GM23338 (cell line): ENCODE data around the gene DDX39B. TPM values are rescaled to one million over a fixed set of nuclear protein-coding genes. Genes with fewer than 3 reads are reported as not detected.
A peak's percentile ranks its signal among the peaks of the same experiment; 100 is the strongest.
"Not testable (repeated sequence)": the region's sequence is repeated elsewhere in the genome, so short reads cannot be mapped to it uniquely, and the experiment has no call there.

Experiments
- ATAC-seq: fragments of 200-7000 bp; cut with Tn5 transposase; 3 replicates; pipeline ENCODE4 v1.9.1; 2020
- DNase-seq: peaks from one replicate; pipeline ENCODE4 v3.0.0-alpha.2; 2015; ENCODE audit warnings: low spot score
- H2AFZ ChIP-seq: fragments of 200-600 bp; sonication (generic); 2 replicates; pipeline ENCODE4 v1.8.0; 2016; ENCODE audit warnings: antibody characterized with exemption, mild to moderate bottlenecking, moderate library complexity
- H3F3A ChIP-seq: fragments of 200-600 bp; sonication (generic); replicated peaks from 2 replicates; pipeline ENCODE4 v1.8.0; 2017; ENCODE audit warnings: antibody characterized with exemption, mixed run types, low read depth
- H3K27ac ChIP-seq: fragments of 200-600 bp; sonication (generic); 2 replicates; pipeline ENCODE4 v1.6.1; 2016; ENCODE audit warnings: low read depth
- H3K27me3 ChIP-seq: fragments of 200-600 bp; sonication (generic); 2 replicates; pipeline ENCODE4 v1.8.0; 2016; ENCODE audit warnings: mild to moderate bottlenecking, mixed run types, moderate library complexity; ENCODE audit not compliant: insufficient read depth
- H3K36me3 ChIP-seq: fragments of 200-600 bp; sonication (generic); 2 replicates; pipeline ENCODE4 v1.8.0; 2016; ENCODE audit warnings: mild to moderate bottlenecking; ENCODE audit not compliant: insufficient read depth
- H3K4me1 ChIP-seq: fragments of 200-600 bp; sonication (generic); 2 replicates; pipeline ENCODE4 v1.8.0; 2016; ENCODE audit warnings: mild to moderate bottlenecking, moderate library complexity; ENCODE audit not compliant: insufficient read depth
- H3K4me2 ChIP-seq: fragments of 200-600 bp; sonication (generic); 2 replicates; pipeline ENCODE4 v1.7.1; 2017; ENCODE audit warnings: mixed run types
- H3K4me3 ChIP-seq: fragments of 200-600 bp; sonication (generic); 2 replicates; pipeline ENCODE4 v1.6.1; 2016; ENCODE audit warnings: mixed run types
- H3K79me2 ChIP-seq: fragments of 200-600 bp; sonication (generic); replicated peaks from 2 replicates; pipeline ENCODE4 v1.8.0; 2017; ENCODE audit warnings: mild to moderate bottlenecking; ENCODE audit not compliant: insufficient read depth
- H3K9me2 ChIP-seq: fragments of 200-600 bp; sonication (generic); 2 replicates; pipeline ENCODE4 v1.8.0; 2017; ENCODE audit not compliant: insufficient read depth
- H4K20me1 ChIP-seq: fragments of 200-600 bp; sonication (generic); replicated peaks from 2 replicates; pipeline ENCODE4 v1.8.0; 2017; ENCODE audit warnings: mild to moderate bottlenecking; ENCODE audit not compliant: insufficient read depth
- H3K27ac Mint-ChIP-seq: 2 replicates; pipeline ENCODE4 v1.8.0; 2020; ENCODE audit warnings: inconsistent platforms, mild to moderate bottlenecking, moderate library complexity, mixed read lengths
- H3K27me3 Mint-ChIP-seq: 3 replicates; pipeline ENCODE4 v1.8.0; 2022; ENCODE audit warnings: low read depth, mild to moderate bottlenecking, moderate library complexity, mixed read lengths, inconsistent platforms; ENCODE audit not compliant: insufficient read depth, poor library complexity
- H3K36me3 Mint-ChIP-seq: 3 replicates; pipeline ENCODE4 v1.8.0; 2021; ENCODE audit warnings: low read depth, mild to moderate bottlenecking, inconsistent platforms, moderate library complexity, mixed read lengths
- H3K4me1 Mint-ChIP-seq: 3 replicates; pipeline ENCODE4 v1.8.0; 2020; ENCODE audit warnings: mild to moderate bottlenecking, inconsistent platforms, mixed read lengths
- H3K4me3 Mint-ChIP-seq: 3 replicates; pipeline ENCODE4 v1.8.0; 2021; ENCODE audit warnings: moderate library complexity, mild to moderate bottlenecking, inconsistent platforms, mixed read lengths
- H3K9me3 Mint-ChIP-seq: 3 replicates; pipeline ENCODE4 v1.8.0; 2020; ENCODE audit warnings: moderate library complexity, mild to moderate bottlenecking, inconsistent platforms, mixed read lengths
- CREB1 ChIP-seq: fragments of 250-450 bp; sonication (Bioruptor Pico); IDR thresholded peaks from 2 replicates; pipeline ENCODE4 v1.5.0; 2020; ENCODE audit warnings: low read depth, mild to moderate bottlenecking, moderate library complexity
- EZH2 ChIP-seq: fragments of 200-600 bp; sonication (generic); IDR thresholded peaks from one replicate; pipeline ENCODE4 v1.8.0; 2017; ENCODE audit warnings: antibody characterized with exemption, mild to moderate bottlenecking, low read depth; ENCODE audit not compliant: unreplicated experiment
- EZH2phosphoT487 ChIP-seq: fragments of 200-600 bp; sonication (generic); IDR thresholded peaks from one replicate; pipeline ENCODE4 v1.8.1; 2018; ENCODE audit warnings: antibody characterized with exemption; ENCODE audit not compliant: unreplicated experiment
- JUNB ChIP-seq: IDR thresholded peaks from one replicate; pipeline ENCODE4 v1.6.1; 2016; ENCODE audit warnings: antibody characterized with exemption; ENCODE audit not compliant: unreplicated experiment
- NANOG ChIP-seq: IDR thresholded peaks from 2 replicates; pipeline ENCODE4 v1.6.1; 2016; ENCODE audit warnings: antibody characterized with exemption, borderline replicate concordance
- POLR2AphosphoS5 ChIP-seq: IDR thresholded peaks from 2 replicates; pipeline ENCODE4 v1.6.1; 2016; ENCODE audit warnings: antibody characterized with exemption, low read depth
- STAT1 ChIP-seq: IDR thresholded peaks from one replicate; pipeline ENCODE4 v1.6.1; 2016; ENCODE audit warnings: antibody characterized with exemption; ENCODE audit not compliant: unreplicated experiment
- ZNF114 ChIP-seq: fragments of 250-450 bp; sonication (Bioruptor Pico); IDR thresholded peaks from 2 replicates; pipeline ENCODE4 v1.5.0; 2020; ENCODE audit warnings: mild to moderate bottlenecking, moderate library complexity
- ZNF331 ChIP-seq: fragments of 250-450 bp; sonication (Bioruptor Pico); IDR thresholded peaks from 2 replicates; pipeline ENCODE4 v1.5.0; 2020; ENCODE audit warnings: low read depth, mild to moderate bottlenecking, moderate library complexity
- polyA plus RNA-seq: library from polyadenylated mRNA; unstranded; fragments of >200 nt; fragmentation: Nextera tagmentation; extraction: Ambion mirVana; gene quantifications from 2 replicates; pipeline ENCODE4 v1.2.1, GENCODE V29; 2016
- total RNA-seq: library from RNA; depleted of rRNA; stranded (reverse); fragments of >200 nt; shearing (Covaris generic); gene quantifications from 2 replicates; pipeline ENCODE4 v1.2.3, GENCODE V29; 2014
- TF ChIP-seq, protein P1 (sequence below): IDR thresholded peaks from one replicate; pipeline ENCODE4 v1.6.1; 2018; ENCODE audit warnings: antibody characterized with exemption; ENCODE audit not compliant: unreplicated experiment
- TF ChIP-seq, protein P2 (sequence below), 2 experiments: fragments of 200-600 bp in 1 of 2; sonication (generic) in 1 of 2; conservative IDR thresholded peaks; 2 replicates each; pipeline versions ENCODE4 v1.5.1 to v1.6.1; 2016 to 2017; ENCODE audit warnings: antibody characterized with exemption in 2 of 2, low read depth in 2 of 2, mild to moderate bottlenecking in 2 of 2, moderate library complexity in 1 of 2
- TF ChIP-seq, protein P3 (sequence below): fragments of 250-450 bp; sonication (Bioruptor Pico); IDR thresholded peaks from 2 replicates; pipeline ENCODE4 v1.5.0; 2020; ENCODE audit warnings: mild to moderate bottlenecking, moderate library complexity

Gene DDX39B
- total and polyA plus RNA-seq, 2 experiments from 2014 or later = 341 to 849 TPM

DNA sequence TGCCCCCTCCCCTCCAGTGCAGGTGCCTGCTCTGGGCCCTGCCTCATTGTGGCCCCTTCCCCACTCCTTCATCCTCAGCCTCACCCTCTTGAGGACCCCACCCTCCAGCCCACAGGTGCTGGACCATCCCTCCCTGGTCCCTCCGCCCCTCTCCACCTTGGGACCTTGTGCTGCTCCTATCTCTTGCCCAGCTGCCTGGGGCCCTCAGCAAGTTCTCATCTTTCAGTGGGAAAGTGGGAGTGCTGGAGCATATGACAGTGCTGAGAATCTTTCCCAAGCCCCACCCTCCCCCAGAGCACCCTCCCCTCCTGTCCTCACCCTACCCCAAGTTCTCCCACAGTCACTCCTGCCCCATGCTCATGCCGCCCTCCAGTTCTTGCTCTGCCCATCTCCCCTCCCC is 42.2 kb downstream of the DDX39B start:
- Histone ChIP-seq H3K79me2 (peaks cover 42% of the 10 kb centered on the region), H4K20me1 (peaks cover 12% of the 10 kb centered on the region), H3K27me3 (peaks cover 38% of the 10 kb centered on the region), H3K4me1 (peaks cover 22% of the 10 kb centered on the region), H3K4me2 (peak overlapping the region; percentile 79), H3K4me3 (peak overlapping the region; percentile 80)
- H3K9me2 ChIP-seq, H2AFZ ChIP-seq, H3K36me3 ChIP-seq, H3K9me3 Mint-ChIP-seq, H3K27ac ChIP-seq, H3F3A ChIP-seq, H3K36me3 Mint-ChIP-seq, DNase-seq, H3K27ac Mint-ChIP-seq, ATAC-seq: not testable (repeated sequence)
- H3K4me1 Mint-ChIP-seq = peaks cover 39% of the 10 kb centered on the region
- H3K4me3 Mint-ChIP-seq = peak overlapping the region; percentile 91
- peaks cover 27% of the 10 kb centered on the region for H3K27me3 Mint-ChIP-seq

DNA sequence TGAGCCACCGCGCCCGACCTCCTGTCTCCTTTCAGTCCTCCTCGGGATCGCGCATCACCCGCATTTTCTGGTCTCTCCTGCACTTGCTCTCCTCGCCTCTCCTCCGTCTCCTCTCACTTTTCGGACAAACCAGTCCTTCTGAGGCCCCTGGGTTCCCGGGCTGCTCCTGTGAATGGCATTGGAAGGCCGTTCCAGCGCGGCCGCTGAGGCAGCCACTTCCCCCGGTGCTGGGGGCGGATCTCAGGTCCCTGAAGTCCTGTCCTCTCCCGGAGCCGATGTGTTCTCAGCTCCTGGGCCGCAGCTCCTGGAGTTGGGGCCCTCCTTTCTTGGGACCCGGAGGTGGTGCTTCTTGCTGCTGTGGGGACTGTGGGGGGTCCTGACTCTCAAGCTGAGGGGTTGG is 43.1 kb downstream of the DDX39B start:
- Mint-ChIP-seq H3K27me3 (peaks cover 30% of the 10 kb centered on the region), H3K4me3 (peak overlapping the region; percentile 91), H3K9me3 (no peaks in the 10 kb centered on the region; the same call in 2 of the 3 replicates), H3K4me1 (peaks cover 40% of the 10 kb centered on the region), H3K27ac (peak overlapping the region; percentile 74), H3K36me3 (no peaks in the 10 kb centered on the region)
- H3K36me3 ChIP-seq = no peaks in the 10 kb centered on the region
- peaks cover 12% of the 10 kb centered on the region for H4K20me1 ChIP-seq
- H3K79me2 ChIP-seq = peaks cover 33% of the 10 kb centered on the region
- H3K4me2 ChIP-seq = peak overlapping the region; percentile 79
- DNase-seq (peak; percentile 72), ATAC-seq (peak; percentile 14)
- peak overlapping the region; percentile 80 for H3K4me3 ChIP-seq
- H3K4me1 ChIP-seq = peaks cover 22% of the 10 kb centered on the region
- no peaks in the 10 kb centered on the region for H3K9me2 ChIP-seq
- peaks cover 38% of the 10 kb centered on the region for H3K27me3 ChIP-seq
- H3K27ac ChIP-seq = no peak overlapping the region
- no peak overlapping the region for H2AFZ ChIP-seq
- no peaks in the 10 kb centered on the region for H3F3A ChIP-seq
- TF ChIP-seq ZNF331 (CRISPR knock-in tag) (no peak), JUNB (no peak), NANOG (no peak), ZNF114 (no peak), POLR2AphosphoS5 (no peak), STAT1 (no peak), EZH2 (no peak), CREB1 (CRISPR knock-in tag) (no peak), EZH2phosphoT487 (no peak)
- TF ChIP-seq, protein P1, sequence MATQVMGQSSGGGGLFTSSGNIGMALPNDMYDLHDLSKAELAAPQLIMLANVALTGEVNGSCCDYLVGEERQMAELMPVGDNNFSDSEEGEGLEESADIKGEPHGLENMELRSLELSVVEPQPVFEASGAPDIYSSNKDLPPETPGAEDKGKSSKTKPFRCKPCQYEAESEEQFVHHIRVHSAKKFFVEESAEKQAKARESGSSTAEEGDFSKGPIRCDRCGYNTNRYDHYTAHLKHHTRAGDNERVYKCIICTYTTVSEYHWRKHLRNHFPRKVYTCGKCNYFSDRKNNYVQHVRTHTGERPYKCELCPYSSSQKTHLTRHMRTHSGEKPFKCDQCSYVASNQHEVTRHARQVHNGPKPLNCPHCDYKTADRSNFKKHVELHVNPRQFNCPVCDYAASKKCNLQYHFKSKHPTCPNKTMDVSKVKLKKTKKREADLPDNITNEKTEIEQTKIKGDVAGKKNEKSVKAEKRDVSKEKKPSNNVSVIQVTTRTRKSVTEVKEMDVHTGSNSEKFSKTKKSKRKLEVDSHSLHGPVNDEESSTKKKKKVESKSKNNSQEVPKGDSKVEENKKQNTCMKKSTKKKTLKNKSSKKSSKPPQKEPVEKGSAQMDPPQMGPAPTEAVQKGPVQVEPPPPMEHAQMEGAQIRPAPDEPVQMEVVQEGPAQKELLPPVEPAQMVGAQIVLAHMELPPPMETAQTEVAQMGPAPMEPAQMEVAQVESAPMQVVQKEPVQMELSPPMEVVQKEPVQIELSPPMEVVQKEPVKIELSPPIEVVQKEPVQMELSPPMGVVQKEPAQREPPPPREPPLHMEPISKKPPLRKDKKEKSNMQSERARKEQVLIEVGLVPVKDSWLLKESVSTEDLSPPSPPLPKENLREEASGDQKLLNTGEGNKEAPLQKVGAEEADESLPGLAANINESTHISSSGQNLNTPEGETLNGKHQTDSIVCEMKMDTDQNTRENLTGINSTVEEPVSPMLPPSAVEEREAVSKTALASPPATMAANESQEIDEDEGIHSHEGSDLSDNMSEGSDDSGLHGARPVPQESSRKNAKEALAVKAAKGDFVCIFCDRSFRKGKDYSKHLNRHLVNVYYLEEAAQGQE = no peak
- TF ChIP-seq, protein P2, sequence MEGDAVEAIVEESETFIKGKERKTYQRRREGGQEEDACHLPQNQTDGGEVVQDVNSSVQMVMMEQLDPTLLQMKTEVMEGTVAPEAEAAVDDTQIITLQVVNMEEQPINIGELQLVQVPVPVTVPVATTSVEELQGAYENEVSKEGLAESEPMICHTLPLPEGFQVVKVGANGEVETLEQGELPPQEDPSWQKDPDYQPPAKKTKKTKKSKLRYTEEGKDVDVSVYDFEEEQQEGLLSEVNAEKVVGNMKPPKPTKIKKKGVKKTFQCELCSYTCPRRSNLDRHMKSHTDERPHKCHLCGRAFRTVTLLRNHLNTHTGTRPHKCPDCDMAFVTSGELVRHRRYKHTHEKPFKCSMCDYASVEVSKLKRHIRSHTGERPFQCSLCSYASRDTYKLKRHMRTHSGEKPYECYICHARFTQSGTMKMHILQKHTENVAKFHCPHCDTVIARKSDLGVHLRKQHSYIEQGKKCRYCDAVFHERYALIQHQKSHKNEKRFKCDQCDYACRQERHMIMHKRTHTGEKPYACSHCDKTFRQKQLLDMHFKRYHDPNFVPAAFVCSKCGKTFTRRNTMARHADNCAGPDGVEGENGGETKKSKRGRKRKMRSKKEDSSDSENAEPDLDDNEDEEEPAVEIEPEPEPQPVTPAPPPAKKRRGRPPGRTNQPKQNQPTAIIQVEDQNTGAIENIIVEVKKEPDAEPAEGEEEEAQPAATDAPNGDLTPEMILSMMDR (conservative IDR thresholded peaks at IDR 0.05; ENCODE audit: low read depth in 2 of 2) = no peak
- TF ChIP-seq, protein P3, sequence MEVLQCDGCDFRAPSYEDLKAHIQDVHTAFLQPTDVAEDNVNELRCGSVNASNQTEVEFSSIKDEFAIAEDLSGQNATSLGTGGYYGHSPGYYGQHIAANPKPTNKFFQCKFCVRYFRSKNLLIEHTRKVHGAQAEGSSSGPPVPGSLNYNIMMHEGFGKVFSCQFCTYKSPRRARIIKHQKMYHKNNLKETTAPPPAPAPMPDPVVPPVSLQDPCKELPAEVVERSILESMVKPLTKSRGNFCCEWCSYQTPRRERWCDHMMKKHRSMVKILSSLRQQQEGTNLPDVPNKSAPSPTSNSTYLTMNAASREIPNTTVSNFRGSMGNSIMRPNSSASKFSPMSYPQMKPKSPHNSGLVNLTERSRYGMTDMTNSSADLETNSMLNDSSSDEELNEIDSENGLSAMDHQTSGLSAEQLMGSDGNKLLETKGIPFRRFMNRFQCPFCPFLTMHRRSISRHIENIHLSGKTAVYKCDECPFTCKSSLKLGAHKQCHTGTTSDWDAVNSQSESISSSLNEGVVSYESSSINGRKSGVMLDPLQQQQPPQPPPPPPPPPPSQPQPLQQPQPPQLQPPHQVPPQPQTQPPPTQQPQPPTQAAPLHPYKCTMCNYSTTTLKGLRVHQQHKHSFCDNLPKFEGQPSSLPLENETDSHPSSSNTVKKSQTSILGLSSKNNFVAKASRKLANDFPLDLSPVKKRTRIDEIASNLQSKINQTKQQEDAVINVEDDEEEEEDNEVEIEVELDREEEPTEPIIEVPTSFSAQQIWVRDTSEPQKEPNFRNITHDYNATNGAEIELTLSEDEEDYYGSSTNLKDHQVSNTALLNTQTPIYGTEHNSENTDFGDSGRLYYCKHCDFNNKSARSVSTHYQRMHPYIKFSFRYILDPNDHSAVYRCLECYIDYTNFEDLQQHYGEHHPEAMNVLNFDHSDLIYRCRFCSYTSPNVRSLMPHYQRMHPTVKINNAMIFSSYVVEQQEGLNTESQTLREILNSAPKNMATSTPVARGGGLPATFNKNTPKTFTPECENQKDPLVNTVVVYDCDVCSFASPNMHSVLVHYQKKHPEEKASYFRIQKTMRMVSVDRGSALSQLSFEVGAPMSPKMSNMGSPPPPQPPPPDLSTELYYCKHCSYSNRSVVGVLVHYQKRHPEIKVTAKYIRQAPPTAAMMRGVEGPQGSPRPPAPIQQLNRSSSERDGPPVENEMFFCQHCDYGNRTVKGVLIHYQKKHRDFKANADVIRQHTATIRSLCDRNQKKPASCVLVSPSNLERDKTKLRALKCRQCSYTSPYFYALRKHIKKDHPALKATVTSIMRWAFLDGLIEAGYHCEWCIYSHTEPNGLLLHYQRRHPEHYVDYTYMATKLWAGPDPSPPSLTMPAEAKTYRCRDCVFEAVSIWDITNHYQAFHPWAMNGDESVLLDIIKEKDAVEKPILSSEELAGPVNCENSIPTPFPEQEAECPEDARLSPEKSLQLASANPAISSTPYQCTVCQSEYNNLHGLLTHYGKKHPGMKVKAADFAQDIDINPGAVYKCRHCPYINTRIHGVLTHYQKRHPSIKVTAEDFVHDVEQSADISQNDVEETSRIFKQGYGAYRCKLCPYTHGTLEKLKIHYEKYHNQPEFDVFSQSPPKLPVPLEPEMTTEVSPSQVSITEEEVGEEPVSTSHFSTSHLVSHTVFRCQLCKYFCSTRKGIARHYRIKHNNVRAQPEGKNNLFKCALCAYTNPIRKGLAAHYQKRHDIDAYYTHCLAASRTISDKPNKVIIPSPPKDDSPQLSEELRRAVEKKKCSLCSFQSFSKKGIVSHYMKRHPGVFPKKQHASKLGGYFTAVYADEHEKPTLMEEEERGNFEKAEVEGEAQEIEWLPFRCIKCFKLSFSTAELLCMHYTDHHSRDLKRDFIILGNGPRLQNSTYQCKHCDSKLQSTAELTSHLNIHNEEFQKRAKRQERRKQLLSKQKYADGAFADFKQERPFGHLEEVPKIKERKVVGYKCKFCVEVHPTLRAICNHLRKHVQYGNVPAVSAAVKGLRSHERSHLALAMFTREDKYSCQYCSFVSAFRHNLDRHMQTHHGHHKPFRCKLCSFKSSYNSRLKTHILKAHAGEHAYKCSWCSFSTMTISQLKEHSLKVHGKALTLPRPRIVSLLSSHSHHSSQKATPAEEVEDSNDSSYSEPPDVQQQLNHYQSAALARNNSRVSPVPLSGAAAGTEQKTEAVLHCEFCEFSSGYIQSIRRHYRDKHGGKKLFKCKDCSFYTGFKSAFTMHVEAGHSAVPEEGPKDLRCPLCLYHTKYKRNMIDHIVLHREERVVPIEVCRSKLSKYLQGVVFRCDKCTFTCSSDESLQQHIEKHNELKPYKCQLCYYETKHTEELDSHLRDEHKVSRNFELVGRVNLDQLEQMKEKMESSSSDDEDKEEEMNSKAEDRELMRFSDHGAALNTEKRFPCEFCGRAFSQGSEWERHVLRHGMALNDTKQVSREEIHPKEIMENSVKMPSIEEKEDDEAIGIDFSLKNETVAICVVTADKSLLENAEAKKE = no peak
